ENCODE results near the gene C6orf141. TPM values are rescaled to one million over a fixed set of nuclear protein-coding genes. Genes with fewer than 3 reads are reported as not detected.
"Not testable (repeated sequence)": the region's sequence is repeated elsewhere in the genome, so short reads cannot be mapped to it uniquely, and the experiment has no call there.

C6orf141 gene
- total RNA-seq, 2 donors from 2014 or later, result 0.67 TPM; not detected in 1

GRCh38 chr6:49565261-49565660, 14.8 kb downstream of the C6orf141 start:
- ATAC-seq (replicated peaks in 1 of 2) (no peak), DNase-seq (no peak)
- Mint-ChIP-seq H3K27me3 (ENCODE audit: low read depth) (peaks cover 21% of the 10 kb centered on the region), H3K36me3 (ENCODE audit: insufficient read depth in 2 of 2) (no peaks in the 10 kb centered on the region), H3K4me1 (ENCODE audit: low read depth) (no peaks in the 10 kb centered on the region), H3K9me3 (no peaks in the 10 kb centered on the region), H3K27ac (no peak overlapping the region), H3K4me3 (no peak overlapping the region)

GRCh38 chr6:49565855-49566254, 15.4 kb downstream of the C6orf141 start:
- no peak for DNase-seq
- Mint-ChIP-seq H3K9me3 (no peaks in the 10 kb centered on the region), H3K36me3 (ENCODE audit: insufficient read depth in 2 of 2) (no peaks in the 10 kb centered on the region), H3K4me1 (ENCODE audit: low read depth) (no peaks in the 10 kb centered on the region), H3K27me3 (ENCODE audit: low read depth) (peaks cover 27% of the 10 kb centered on the region), H3K4me3 (no peak overlapping the region), H3K27ac (no peak overlapping the region)
- no peak for ATAC-seq (replicated peaks in 1 of 2)

DNA sequence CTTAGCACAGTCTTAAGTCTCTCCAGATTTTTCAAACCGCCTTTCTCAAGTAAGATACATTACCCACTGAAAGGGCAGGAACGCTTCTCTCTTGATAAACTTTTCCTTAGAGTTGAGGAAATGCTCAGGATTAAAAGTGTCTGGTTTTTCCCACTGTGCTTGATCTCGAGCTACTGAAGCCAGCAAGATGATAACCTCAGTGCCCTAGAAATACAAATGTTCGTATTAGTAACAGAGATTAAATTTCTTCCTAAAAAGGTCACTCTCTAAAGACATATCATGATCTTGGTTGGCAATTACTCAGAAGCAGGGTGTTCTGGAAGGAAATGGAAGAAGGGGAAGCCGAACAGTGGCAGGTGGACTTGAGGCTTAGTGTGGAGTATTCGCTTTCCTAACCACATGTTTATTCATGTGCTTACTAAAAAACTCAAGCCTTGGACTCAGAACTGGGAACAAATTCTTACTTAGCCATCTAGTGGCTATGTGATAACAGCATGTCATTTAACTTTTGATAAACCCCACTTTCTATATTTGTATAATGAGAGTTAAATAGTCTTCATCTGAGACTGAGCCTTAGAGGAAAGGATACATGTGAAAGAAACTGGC, 20.1 kb downstream of the C6orf141 start:
- Mint-ChIP-seq H3K27me3 (ENCODE audit: low read depth) (peaks cover 16% of the 10 kb centered on the region), H3K4me3 (no peak overlapping the region), H3K36me3 (ENCODE audit: insufficient read depth in 2 of 2) (no peaks in the 10 kb centered on the region), H3K27ac (no peak overlapping the region), H3K4me1 (ENCODE audit: low read depth) (no peaks in the 10 kb centered on the region), H3K9me3 (no peaks in the 10 kb centered on the region)
- DNase-seq (no peak), ATAC-seq (replicated peaks in 1 of 2) (no peak)

- peaks cover 5% of the 10 kb centered on the region for H3K27me3 Mint-ChIP-seq (ENCODE audit: low read depth)
- ATAC-seq (replicated peaks in 1 of 2), result no peak
- no peak overlapping the region for H3K27ac Mint-ChIP-seq
- no peaks in the 10 kb centered on the region for H3K36me3 Mint-ChIP-seq (ENCODE audit: insufficient read depth in 2 of 2)
- H3K4me1 Mint-ChIP-seq (ENCODE audit: low read depth), result no peaks in the 10 kb centered on the region
- no peak overlapping the region for H3K4me3 Mint-ChIP-seq
- peaks cover 0 to 1% of the 10 kb centered on the region in 2 donors for H3K9me3 Mint-ChIP-seq
- no peak for DNase-seq
These were observed 26.1 kb downstream of the C6orf141 start for GRCh38 chr6:49576618-49577017.

GRCh38 chr6:49579649-49580048, 29.2 kb downstream of the C6orf141 start:
- no peaks in the 10 kb centered on the region for H3K4me1 Mint-ChIP-seq (ENCODE audit: low read depth)
- H3K9me3 Mint-ChIP-seq, result peaks cover 0 to 1% of the 10 kb centered on the region in 2 donors
- H3K27me3 Mint-ChIP-seq (ENCODE audit: low read depth), result peaks cover 12% of the 10 kb centered on the region
- ATAC-seq (replicated peaks in 1 of 2) (no peak), DNase-seq (no peak)
- H3K27ac Mint-ChIP-seq, result no peak overlapping the region
- H3K4me3 Mint-ChIP-seq, result no peak overlapping the region
- H3K36me3 Mint-ChIP-seq (ENCODE audit: insufficient read depth in 2 of 2), result no peaks in the 10 kb centered on the region

DNA sequence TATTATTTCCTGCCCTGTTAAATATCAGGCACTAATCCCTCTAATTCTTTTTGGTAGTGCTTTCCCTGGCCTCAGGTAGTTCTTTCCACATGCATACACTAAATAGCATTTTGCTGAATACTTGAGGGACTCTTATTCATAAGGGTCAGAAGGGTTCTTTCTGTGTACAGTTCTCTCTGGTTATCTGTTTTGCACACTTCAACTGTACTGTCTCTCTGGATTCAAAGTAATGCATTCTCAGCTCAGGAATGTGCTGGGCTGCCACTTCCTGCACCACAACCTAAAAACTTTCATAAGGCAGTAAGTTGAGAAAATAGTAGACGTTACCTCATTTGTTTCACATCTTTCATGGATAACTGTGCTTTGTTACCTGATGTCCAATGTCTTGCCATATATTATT, 32.1 kb downstream of the C6orf141 start:
- H3K4me1 Mint-ChIP-seq (ENCODE audit: low read depth), result no peaks in the 10 kb centered on the region
- H3K9me3 Mint-ChIP-seq, result peaks cover 0 to 1% of the 10 kb centered on the region in 2 donors
- DNase-seq (no peak), ATAC-seq (replicated peaks in 1 of 2) (no peak)
- H3K4me3 Mint-ChIP-seq, result no peak overlapping the region
- no peak overlapping the region for H3K27ac Mint-ChIP-seq
- H3K36me3 Mint-ChIP-seq (ENCODE audit: insufficient read depth in 2 of 2), result no peaks in the 10 kb centered on the region
- H3K27me3 Mint-ChIP-seq (ENCODE audit: low read depth), result peaks cover 12% of the 10 kb centered on the region

DNA sequence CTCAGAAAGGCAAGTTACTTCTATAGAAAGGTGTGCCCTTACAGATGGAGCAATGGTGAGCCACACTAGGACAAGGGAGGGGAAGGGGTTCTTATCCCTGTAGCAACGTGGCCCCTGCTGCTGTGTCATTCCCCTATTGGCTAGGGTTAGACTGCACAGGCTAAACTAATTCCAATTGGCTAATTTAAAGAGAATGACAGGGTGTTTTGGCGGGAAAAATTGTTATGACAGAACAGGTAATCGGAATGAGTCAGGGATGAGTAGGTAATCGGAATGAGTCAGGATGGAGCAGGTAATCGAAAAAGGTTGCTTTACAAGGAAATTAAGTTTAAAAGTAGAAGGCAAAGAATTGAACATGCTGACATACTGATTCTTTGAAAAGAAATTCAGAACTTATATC, 36.8 kb downstream of the C6orf141 start:
- not testable (repeated sequence) for DNase-seq; ATAC-seq (replicated peaks in 1 of 2); H3K4me1 Mint-ChIP-seq (ENCODE audit: low read depth); H3K9me3 Mint-ChIP-seq; H3K27ac Mint-ChIP-seq; H3K36me3 Mint-ChIP-seq (ENCODE audit: insufficient read depth in 2 of 2); H3K4me3 Mint-ChIP-seq
- H3K27me3 Mint-ChIP-seq (ENCODE audit: low read depth), result peaks cover 15% of the 10 kb centered on the region

Other genes with a start within 250 kb of the C6orf141 start
- gene MMUT, start 87.4 kb upstream of the C6orf141 start, total RNA-seq, result 10 to 100 TPM; 14.8 to 15.2 TPM
- 10 to 100 TPM; 11.7 to 12.5 TPM for gene CENPQ, start 87.3 kb upstream of the C6orf141 start, total RNA-seq
- not detected for gene GLYATL3, start 50.7 kb upstream of the C6orf141 start, total RNA-seq
- gene RHAG, start 86.2 kb downstream of the C6orf141 start, total RNA-seq, result not detected
- gene CRISP2, start 162.9 kb downstream of the C6orf141 start, total RNA-seq, result not detected
- gene CRISP3, start 193.7 kb downstream of the C6orf141 start, total RNA-seq, result not detected
- not detected for gene PGK2, start 236.6 kb downstream of the C6orf141 start, total RNA-seq